GM23248 (cell line): Measurements from ENCODE around the gene PI4KA.
"Not testable (repeated sequence)": the region's sequence is repeated elsewhere in the genome, so short reads cannot be mapped to it uniquely, and the experiment has no call there.

Source experiments
- EZH2 ChIP-seq: fragments of 200-600 bp; sonication (generic); IDR thresholded peaks from 2 replicates; pipeline ENCODE4 v1.6.1; 2018; ENCODE audit warnings: antibody characterized with exemption, mild to moderate bottlenecking; ENCODE audit not compliant: insufficient read depth, poor library complexity, severe bottlenecking
- EZH2phosphoT487 ChIP-seq: fragments of 200-600 bp; sonication (generic); IDR thresholded peaks from 2 replicates; pipeline ENCODE4 v1.6.1; 2018; ENCODE audit warnings: antibody characterized with exemption, moderate library complexity, mild to moderate bottlenecking, low read depth; ENCODE audit not compliant: insufficient read depth

- not testable (repeated sequence) for TF ChIP-seq EZH2phosphoT487, EZH2
These were observed 196.0 kb downstream of the PI4KA start for GRCh38 chr22:20662524-20663036.
